Mucosa of gallbladder (tissue), 1 donor: ENCODE measurements around the gene LRRC23. TPM values are rescaled to one million over a fixed set of nuclear protein-coding genes. Genes with fewer than 3 reads are reported as not detected.
A peak's percentile ranks its signal among the peaks of the same experiment; 100 is the strongest.
"Not testable (repeated sequence)": the region's sequence is repeated elsewhere in the genome, so short reads cannot be mapped to it uniquely, and the experiment has no call there.

Experiments used
- DNase-seq: peaks from one replicate; pipeline ENCODE4 v3.0.0-alpha.2; 2020; ENCODE audit warnings: low spot score
- total RNA-seq: library from RNA; stranded (reverse); gene quantifications from one replicate; pipeline ENCODE4 v1.2.1, GENCODE V29; 2021
- donor health status: DM: no; HTN: no; CAD: no.

LRRC23 gene
- total RNA-seq, 1 donor from 2014 or later, result 13.1 TPM

GRCh38 chr12:6872073-6873048 is 32.3 kb upstream of the LRRC23 start:
- DNase-seq, result peak; percentile 85

GRCh38 chr12:6873094-6874014 is 31.3 kb upstream of the LRRC23 start, which contains the start of gene SPSB2:
Gene SPSB2, minus strand, starts transcription at chr12:6873303. Its CDS starts 402 bp downstream, at chr12:6872901.
- DNase-seq, result peak; percentile 99

- DNase-seq, result not testable (repeated sequence)
Measured at GRCh38 chr12:6874015-6874368, 30.6 kb upstream of the LRRC23 start.

- not testable (repeated sequence) for DNase-seq
Measured at GRCh38 chr12:6879824-6880223, 24.8 kb upstream of the LRRC23 start.

- no peak for DNase-seq
Measured at GRCh38 chr12:6883252-6883651, 21.4 kb upstream of the LRRC23 start.

- DNase-seq, result no peak
Measured at GRCh38 chr12:6883683-6884082, 20.9 kb upstream of the LRRC23 start.

GRCh38 chr12:6884539-6884938 is 20.1 kb upstream of the LRRC23 start:
- no peak for DNase-seq

GRCh38 chr12:6886206-6886999 is 18.2 kb upstream of the LRRC23 start:
- not testable (repeated sequence) for DNase-seq

GRCh38 chr12:6887460-6887859 is 17.2 kb upstream of the LRRC23 start:
- DNase-seq, result no peak

GRCh38 chr12:6888360-6888759 is 16.3 kb upstream of the LRRC23 start:
- DNase-seq, result no peak

GRCh38 chr12:6888794-6889193 is 15.8 kb upstream of the LRRC23 start:
- not testable (repeated sequence) for DNase-seq

GRCh38 chr12:6889775-6890573 is 14.6 kb upstream of the LRRC23 start:
- DNase-seq, result not testable (repeated sequence)

- DNase-seq, result peak; percentile 98
Measured at GRCh38 chr12:6890789-6891645, 13.6 kb upstream of the LRRC23 start.

- no peak for DNase-seq
Measured at GRCh38 chr12:6891646-6892001, 13.0 kb upstream of the LRRC23 start.

GRCh38 chr12:6892683-6893082 is 11.9 kb upstream of the LRRC23 start:
- not testable (repeated sequence) for DNase-seq

- no peak for DNase-seq
Measured at GRCh38 chr12:6894321-6894720, 10.3 kb upstream of the LRRC23 start.

GRCh38 chr12:6896846-6897435 is 7.7 kb upstream of the LRRC23 start:
- DNase-seq, result no peak

- DNase-seq, result no peak
Measured at GRCh38 chr12:6899427-6899826, 5.2 kb upstream of the LRRC23 start.

- DNase-seq, result peak; percentile 73
Measured at GRCh38 chr12:6899837-6900519, 4.6 kb upstream of the LRRC23 start.
